Adrenal gland (tissue), 12 donors: ENCODE results near the gene ZNF618. TPM values are rescaled to one million over a fixed set of nuclear protein-coding genes. Genes with fewer than 3 reads are reported as not detected.

Experiments used
- DNase-seq, 7 donors: peaks; one replicate each; pipeline ENCODE4 v3.0.0-alpha.2; 2019 to 2020
- H3K27ac ChIP-seq, 5 donors: fragments of 200-600 bp; sonication (generic) in 4 of 5; 1 replicate in 3 of 5; 2 replicates in 2 of 5; pipeline versions ENCODE4 v1.5.1 to v1.8.0; 2016 to 2020; ENCODE audit warnings: mild to moderate bottlenecking in 1 of 5
- H3K27me3 ChIP-seq: fragments of 200-600 bp; 2 replicates; pipeline ENCODE4 v1.8.0; 2021
- H3K36me3 ChIP-seq, 2 donors: fragments of 200-600 bp; replicated peaks in 1 of 2; 1 replicate in 1 of 2; 2 replicates in 1 of 2; pipeline versions ENCODE4 v1.5.1 to v1.8.0; 2018 to 2022
- H3K4me1 ChIP-seq, 2 donors: fragments of 200-600 bp; replicated peaks in 1 of 2; 1 replicate in 1 of 2; 2 replicates in 1 of 2; pipeline versions ENCODE4 v1.5.1 to v1.8.0; 2018 to 2021
- H3K4me3 ChIP-seq, 4 donors: fragments of 200-600 bp; sonication (generic) in 3 of 4; one replicate each; pipeline ENCODE4 v1.5.1; 2016 to 2018
- H3K9me3 ChIP-seq, 3 donors: fragments of 200-600 bp; sonication (generic) in 1 of 3; replicated peaks in 1 of 3; 1 replicate in 2 of 3; 2 replicates in 1 of 3; pipeline versions ENCODE4 v1.5.1 to v1.8.0; 2016 to 2021
- CTCF ChIP-seq, 6 experiments: fragments of 450-650 bp in 4 of 6; fragments of 200-600 bp in 2 of 6; sonication (generic) in 1 of 6; IDR thresholded peaks; 1 replicate in 5 of 6; 2 replicates in 1 of 6; pipeline versions ENCODE4 v1.5.1 to v1.8.0; 2016 to 2021; ENCODE audit warnings: antibody characterized with exemption in 6 of 6, mild to moderate bottlenecking in 2 of 6, moderate library complexity in 1 of 6
- POLR2A ChIP-seq, 2 donors: fragments of 450-650 bp; IDR thresholded peaks; one replicate each; pipeline ENCODE4 v1.6.1; 2017; ENCODE audit warnings: antibody characterized with exemption in 2 of 2, mild to moderate bottlenecking in 2 of 2, moderate library complexity in 1 of 2
- WGBS, 4 donors: extraction: QIAGEN DNeasy Blood & Tissue Kit in 2 of 4; methylation state at CpG; one replicate each; pipeline versions ENCODE4 v1.1.5 to v1.1.7; 2013 to 2017; 5-methylcytosine and 5-hydroxymethylcytosine counted together
- intact Hi-C, 2 donors: fragments of 100-400 bp; cut with DNase I; formaldehyde crosslinking; loops; one replicate each; pipeline versions ENCODE4 v1.14.1 to v1.15.0; 2022 to 2023
- polyA plus RNA-seq, 3 donors: library from polyadenylated mRNA; stranded (reverse); fragments of 200-250 nt in 2 of 3; fragments of 350-450 nt in 1 of 3; fragmentation: Illumina TruSeq in 1 of 3; extraction: RNeasy Lipid Tissue Mini Kit (QIAGEN cat#74804) in 1 of 3; gene quantifications; one replicate each; pipeline ENCODE4 v1.2.3, GENCODE V29; 2013 to 2014
- total RNA-seq, 9 donors: library from RNA; depleted of rRNA in 4 of 9; stranded (reverse); fragments of >200 nt in 4 of 9; fragments of 120-200 nt in 1 of 9; fragmentation: NEBNext Ultra II Directional in 1 of 9; extraction: Animal tissue kit (Norgen Biotek cat#: 25700) in 1 of 9; gene quantifications; one replicate each; pipeline versions ENCODE4 v1.1.0 to v1.2.4, GENCODE V29; 2013 to 2023
- donor health status: healthy with polysubstance abuse.
- donor health status: Bipolar disorder and iron deficiency.
- donor health status: DM: yes; HTN: yes; CAD: no.
- donor health status: DM: no; HTN: no; CAD: no.
- donor health status: DM: no; HTN: no; CAD: no.
- donor health status: DM: yes; HTN: yes; CAD: no.

The ZNF618 gene
- total and polyA plus RNA-seq, 12 donors: 4.5 to 21.3 (median 9.9) TPM

- intact Hi-C loops: no loop called here
- H3K27ac ChIP-seq: no peak overlapping the region
- DNase-seq: no peak
- TF ChIP-seq CTCF (IDR thresholded peaks at IDR 0.05) (no peak), POLR2A (IDR thresholded peaks at IDR 0.05) (no peak)
- 56 to 87% (median 66%) methylated on average over 3 of the region's 3 CpGs for WGBS, 4 donors
- H3K4me1 ChIP-seq: peaks cover 25 to 28% of the 10 kb centered on the region in 2 donors
- peaks cover 0 to 7% (median 0%) of the 10 kb centered on the region in 3 donors for H3K9me3 ChIP-seq
- H3K4me3 ChIP-seq: no peak overlapping the region
- no peaks in the 10 kb centered on the region for H3K36me3 ChIP-seq
- H3K27me3 ChIP-seq: no peaks in the 10 kb centered on the region
Observed at GRCh38 chr9:113928269-113928668, 52.2 kb downstream of the ZNF618 start.

DNA sequence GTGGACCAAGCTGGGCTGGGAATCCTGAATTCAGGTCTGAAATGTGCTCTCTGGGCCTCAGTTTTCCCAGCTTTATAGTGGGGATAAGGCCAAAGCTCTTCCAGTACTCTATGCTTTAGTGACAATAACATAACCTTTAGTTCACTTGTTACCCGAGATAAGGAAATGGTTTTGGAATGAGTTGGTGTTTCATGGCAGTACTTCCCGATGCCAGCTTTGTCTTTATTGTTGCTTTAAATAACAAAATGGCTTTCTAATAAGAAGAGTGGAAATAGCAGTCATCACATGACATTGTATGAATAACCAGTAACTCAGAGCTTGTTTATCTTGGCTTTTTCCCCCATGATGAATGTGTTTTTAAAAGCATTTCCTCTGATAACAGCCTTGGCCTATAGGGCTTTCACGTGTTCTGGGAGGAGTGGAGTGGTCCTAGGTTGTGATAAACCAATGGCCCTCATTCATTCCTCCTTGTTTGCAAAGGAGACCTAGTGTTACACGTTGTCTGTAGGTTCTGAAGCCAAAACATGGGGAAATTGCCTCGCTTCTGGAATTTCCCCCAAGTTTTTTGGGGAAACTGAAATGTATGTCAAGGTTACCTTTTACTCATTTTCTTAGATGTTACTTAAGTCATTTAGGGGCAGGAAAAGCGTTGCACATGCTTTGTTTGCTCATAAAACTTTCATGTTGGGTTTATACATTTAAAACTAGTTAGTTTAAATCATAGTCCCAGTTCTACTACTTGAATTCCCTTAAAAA lies 53.7 kb downstream of the ZNF618 start:
- TF ChIP-seq POLR2A (IDR thresholded peaks at IDR 0.05) (no peak), CTCF (IDR thresholded peaks at IDR 0.05) (no peak)
- WGBS, 4 donors: 20 to 29% (median 27%) methylated on average over 6 of the region's 6 CpGs
- H3K9me3 ChIP-seq: peaks cover 0 to 7% (median 0%) of the 10 kb centered on the region in 3 donors
- H3K36me3 ChIP-seq: no peaks in the 10 kb centered on the region
- H3K27ac ChIP-seq: peak overlapping the region in 4 of 5 donors; percentile 8 to 76 (median 44)
- H3K4me1 ChIP-seq: peaks cover 30 to 34% of the 10 kb centered on the region in 2 donors
- peak in 3 of 7 donors; percentile 13 to 24 (median 21) for DNase-seq
- H3K4me3 ChIP-seq: no peak overlapping the region
- no peaks in the 10 kb centered on the region for H3K27me3 ChIP-seq
- intact Hi-C loops: no loop called here

DNA sequence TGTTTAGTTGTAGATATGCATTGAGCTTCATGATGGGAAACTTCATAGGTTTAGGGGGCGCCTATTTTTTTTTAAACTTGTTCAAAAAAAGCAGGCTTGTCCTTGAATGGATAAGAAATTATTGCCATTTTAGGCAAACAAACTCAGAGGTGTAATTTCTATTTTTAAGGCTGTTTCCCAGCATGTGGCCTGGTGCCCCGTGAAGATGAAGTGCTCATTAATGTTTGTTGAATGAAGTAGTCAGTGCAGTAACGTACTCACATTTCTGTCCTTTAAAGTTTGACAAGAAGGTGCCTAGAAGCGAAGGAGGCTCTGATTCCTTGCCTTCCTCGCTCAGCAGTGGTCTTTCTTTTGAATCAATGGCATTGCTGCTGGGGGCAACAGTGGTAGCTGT lies 54.3 kb downstream of the ZNF618 start:
- WGBS, 4 donors: 58 to 76% (median 65%) methylated on average over 5 of the region's 5 CpGs
- no peaks in the 10 kb centered on the region for H3K36me3 ChIP-seq
- peaks cover 30 to 34% of the 10 kb centered on the region in 2 donors for H3K4me1 ChIP-seq
- intact Hi-C loops: no loop called here
- no peak for TF ChIP-seq POLR2A (IDR thresholded peaks at IDR 0.05)
- TF ChIP-seq CTCF (IDR thresholded peaks at IDR 0.05): no peak
- H3K9me3 ChIP-seq: peaks cover 0 to 7% (median 0%) of the 10 kb centered on the region in 3 donors
- H3K4me3 ChIP-seq: no peak overlapping the region
- peak in 2 of 7 donors; percentile 8 to 12 for DNase-seq
- no peaks in the 10 kb centered on the region for H3K27me3 ChIP-seq
- peak overlapping the region in 4 of 5 donors; percentile 8 to 76 (median 44) for H3K27ac ChIP-seq

- DNase-seq: peak in 3 of 7 donors; percentile 13 to 42 (median 13)
Observed at GRCh38 chr9:113931140-113931539, 55.0 kb downstream of the ZNF618 start.

More at GRCh38 chr9:113931140-113931539, 55.0 kb downstream of the ZNF618 start:
- Histone ChIP-seq H3K27me3 (no peaks in the 10 kb centered on the region), H3K36me3 (no peaks in the 10 kb centered on the region), H3K9me3 (peaks cover 0 to 7% (median 0%) of the 10 kb centered on the region in 3 donors), H3K4me1 (peaks cover 30 to 34% of the 10 kb centered on the region in 2 donors), H3K4me3 (no peak overlapping the region), H3K27ac (no peak overlapping the region)
- TF ChIP-seq POLR2A (IDR thresholded peaks at IDR 0.05) (no peak), CTCF (IDR thresholded peaks at IDR 0.05) (no peak)
- WGBS, 4 donors: 97 to 99% (median 98%) methylated on average over 4 to 5 of the region's 5 CpGs
- intact Hi-C loops: no loop called here
